Osteocyte (in vitro differentiated cells): ENCODE results near the gene ELAC2. TPM values are rescaled to one million over a fixed set of nuclear protein-coding genes. Genes with fewer than 3 reads are reported as not detected.

Source experiments
- DNase-seq: peaks from one replicate; pipeline ENCODE4 v3.0.0; 2021; ENCODE audit warnings: mixed read lengths; ENCODE audit not compliant: unreplicated experiment; ENCODE audit errors: extremely low spot score
- H3K27ac Mint-ChIP-seq: one replicate; pipeline ENCODE4 v1.8.0; 2021; ENCODE audit warnings: mild to moderate bottlenecking, mixed read lengths; ENCODE audit not compliant: unreplicated experiment
- H3K27me3 Mint-ChIP-seq: one replicate; pipeline ENCODE4 v1.8.0; 2021; ENCODE audit warnings: mixed read lengths; ENCODE audit not compliant: unreplicated experiment
- H3K36me3 Mint-ChIP-seq: one replicate; pipeline ENCODE4 v1.8.0; 2021; ENCODE audit warnings: mixed read lengths; ENCODE audit not compliant: unreplicated experiment
- H3K4me1 Mint-ChIP-seq: one replicate; pipeline ENCODE4 v1.8.0; 2021; ENCODE audit warnings: mixed read lengths; ENCODE audit not compliant: unreplicated experiment
- H3K4me3 Mint-ChIP-seq: one replicate; pipeline ENCODE4 v1.8.0; 2021; ENCODE audit warnings: mild to moderate bottlenecking, moderate library complexity, mixed read lengths; ENCODE audit not compliant: unreplicated experiment
- H3K9me3 Mint-ChIP-seq: one replicate; pipeline ENCODE4 v1.8.0; 2021; ENCODE audit warnings: mixed read lengths; ENCODE audit not compliant: unreplicated experiment
- total RNA-seq: library from RNA; stranded (reverse); gene quantifications from 2 replicates; pipeline ENCODE4 v1.2.1, GENCODE V29; 2021
- TF ChIP-seq, protein P1 (sequence below): fragments of 200-600 bp; sonication (generic); IDR thresholded peaks from 2 replicates; pipeline ENCODE4 v1.5.0; 2021; ENCODE audit warnings: antibody characterized with exemption, mild to moderate bottlenecking, moderate library complexity

The ELAC2 gene
- total RNA-seq, 1 donor from 2014 or later: 51.8 TPM

DNA sequence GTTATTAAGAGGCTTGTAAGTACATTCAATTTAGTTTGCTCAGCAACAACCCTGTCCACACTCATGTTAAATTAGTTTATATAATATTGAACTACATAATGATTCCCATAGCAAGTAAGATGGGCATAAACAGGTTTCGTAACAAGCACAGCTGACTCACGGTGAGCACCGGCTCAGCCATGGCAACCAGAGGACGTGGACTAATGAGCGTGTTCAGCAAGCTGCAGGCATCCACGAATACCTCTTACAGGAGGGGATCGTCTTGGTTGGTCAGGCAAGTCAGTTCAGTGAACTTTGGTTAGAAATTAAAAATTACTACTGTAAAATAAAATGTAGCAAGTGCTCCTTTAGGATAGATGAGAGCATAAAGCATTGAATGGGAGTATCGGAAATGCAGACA lies 58.4 kb downstream of the ELAC2 start:
- Mint-ChIP-seq H3K36me3 (peaks cover 12% of the 10 kb centered on the region), H3K27me3 (no peaks in the 10 kb centered on the region), H3K4me1 (no peaks in the 10 kb centered on the region), H3K9me3 (peaks cover 17% of the 10 kb centered on the region), H3K4me3 (no peak overlapping the region), H3K27ac (no peak overlapping the region)
- TF ChIP-seq, protein P1, sequence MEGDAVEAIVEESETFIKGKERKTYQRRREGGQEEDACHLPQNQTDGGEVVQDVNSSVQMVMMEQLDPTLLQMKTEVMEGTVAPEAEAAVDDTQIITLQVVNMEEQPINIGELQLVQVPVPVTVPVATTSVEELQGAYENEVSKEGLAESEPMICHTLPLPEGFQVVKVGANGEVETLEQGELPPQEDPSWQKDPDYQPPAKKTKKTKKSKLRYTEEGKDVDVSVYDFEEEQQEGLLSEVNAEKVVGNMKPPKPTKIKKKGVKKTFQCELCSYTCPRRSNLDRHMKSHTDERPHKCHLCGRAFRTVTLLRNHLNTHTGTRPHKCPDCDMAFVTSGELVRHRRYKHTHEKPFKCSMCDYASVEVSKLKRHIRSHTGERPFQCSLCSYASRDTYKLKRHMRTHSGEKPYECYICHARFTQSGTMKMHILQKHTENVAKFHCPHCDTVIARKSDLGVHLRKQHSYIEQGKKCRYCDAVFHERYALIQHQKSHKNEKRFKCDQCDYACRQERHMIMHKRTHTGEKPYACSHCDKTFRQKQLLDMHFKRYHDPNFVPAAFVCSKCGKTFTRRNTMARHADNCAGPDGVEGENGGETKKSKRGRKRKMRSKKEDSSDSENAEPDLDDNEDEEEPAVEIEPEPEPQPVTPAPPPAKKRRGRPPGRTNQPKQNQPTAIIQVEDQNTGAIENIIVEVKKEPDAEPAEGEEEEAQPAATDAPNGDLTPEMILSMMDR: no peak
- no peak for DNase-seq

DNA sequence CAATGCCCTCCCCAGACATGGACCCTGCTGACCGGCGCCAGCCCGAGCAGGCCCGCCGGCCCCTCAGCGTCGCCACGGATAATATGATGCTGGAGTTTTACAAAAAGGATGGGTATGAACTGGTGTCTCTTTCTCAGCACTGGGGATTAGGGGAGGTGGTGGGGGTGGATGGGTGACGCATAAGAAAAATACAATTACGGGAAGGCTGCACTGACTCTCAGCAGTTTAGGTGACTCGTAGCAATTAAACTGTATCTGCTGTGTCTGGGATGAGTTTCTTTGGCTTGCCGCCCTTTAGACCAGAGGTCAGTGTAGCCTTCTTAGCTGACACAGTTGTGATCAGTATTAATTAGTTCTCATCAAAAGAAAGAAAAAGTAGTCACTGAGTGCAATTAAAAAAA lies 59.0 kb downstream of the ELAC2 start:
- TF ChIP-seq, protein P1: no peak
- Mint-ChIP-seq H3K4me3 (no peak overlapping the region), H3K27me3 (no peaks in the 10 kb centered on the region), H3K4me1 (no peaks in the 10 kb centered on the region), H3K36me3 (peaks cover 12% of the 10 kb centered on the region), H3K27ac (no peak overlapping the region), H3K9me3 (peaks cover 17% of the 10 kb centered on the region)
- DNase-seq: no peak

DNA sequence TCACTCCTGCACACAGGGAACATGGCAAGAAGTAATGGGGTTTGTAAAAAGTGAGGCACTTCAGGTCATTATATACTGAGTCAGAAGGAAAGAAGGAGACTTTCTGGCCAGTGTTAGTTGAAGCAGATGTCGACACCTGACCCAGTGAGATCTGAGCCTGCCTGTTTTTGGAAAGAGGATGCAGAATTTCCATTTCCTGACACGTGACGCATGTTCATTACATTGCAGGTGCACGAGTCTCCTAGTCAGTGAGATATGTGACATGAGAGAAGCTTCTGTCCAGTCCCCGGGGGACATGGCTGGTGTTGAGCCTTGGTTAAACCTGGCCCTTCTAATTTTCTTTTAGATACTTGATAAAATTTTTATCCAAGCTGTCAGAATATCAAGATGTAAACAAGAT lies 62.3 kb downstream of the ELAC2 start:
- peaks cover 13% of the 10 kb centered on the region for H3K36me3 Mint-ChIP-seq
- H3K9me3 Mint-ChIP-seq: peaks cover 17% of the 10 kb centered on the region
- TF ChIP-seq, protein P1: no peak
- no peak overlapping the region for H3K4me3 Mint-ChIP-seq
- H3K27me3 Mint-ChIP-seq: no peaks in the 10 kb centered on the region
- H3K4me1 Mint-ChIP-seq: no peaks in the 10 kb centered on the region
- H3K27ac Mint-ChIP-seq: no peak overlapping the region
- DNase-seq: no peak

DNA sequence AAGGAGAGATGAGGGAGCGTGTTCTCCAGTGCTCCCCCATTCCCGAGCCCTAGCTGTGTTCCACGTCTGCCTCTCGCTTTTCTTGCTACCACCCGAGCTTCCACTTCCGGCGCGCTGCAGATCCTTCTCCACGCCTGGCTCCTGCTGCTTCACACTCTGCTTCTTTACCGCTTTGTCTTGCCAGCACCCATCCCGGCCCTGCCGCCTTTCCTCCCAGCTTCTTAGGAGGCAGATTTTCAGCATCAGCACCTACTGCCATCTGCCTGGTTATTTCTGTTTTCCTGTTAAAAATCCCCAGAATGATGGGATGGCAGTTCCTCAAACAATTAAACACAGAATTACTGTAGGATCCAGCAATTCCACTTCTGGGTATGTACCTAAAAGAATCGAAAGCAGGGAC lies 64.7 kb downstream of the ELAC2 start:
- TF ChIP-seq, protein P1: no peak
- peaks cover 13% of the 10 kb centered on the region for H3K36me3 Mint-ChIP-seq
- H3K27ac Mint-ChIP-seq: no peak overlapping the region
- peaks cover 17% of the 10 kb centered on the region for H3K9me3 Mint-ChIP-seq
- no peaks in the 10 kb centered on the region for H3K27me3 Mint-ChIP-seq
- H3K4me3 Mint-ChIP-seq: no peak overlapping the region
- no peak for DNase-seq
- H3K4me1 Mint-ChIP-seq: no peaks in the 10 kb centered on the region

DNA sequence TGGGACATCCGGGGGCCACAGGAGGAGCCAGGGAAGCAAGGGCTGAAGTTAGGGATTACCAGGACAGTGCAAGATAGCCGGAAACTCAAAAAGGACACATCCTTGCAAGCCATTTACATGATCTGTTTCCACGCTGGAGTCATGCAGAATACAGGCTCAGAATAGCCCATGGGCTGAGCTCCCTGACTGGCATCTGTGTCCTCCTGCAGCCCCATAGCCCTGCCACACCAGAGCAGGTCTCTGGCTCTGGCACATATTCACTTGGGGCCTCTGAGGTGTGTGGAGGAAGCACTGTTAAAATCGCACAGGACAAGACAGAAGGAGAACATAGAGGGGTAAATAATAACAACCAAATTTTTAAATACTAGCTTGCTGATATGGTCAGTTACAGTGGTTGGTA lies 65.8 kb downstream of the ELAC2 start:
- H3K4me1 Mint-ChIP-seq: no peaks in the 10 kb centered on the region
- no peak overlapping the region for H3K27ac Mint-ChIP-seq
- DNase-seq: no peak
- peaks cover 11% of the 10 kb centered on the region for H3K9me3 Mint-ChIP-seq
- TF ChIP-seq, protein P1: no peak
- peaks cover 8% of the 10 kb centered on the region for H3K36me3 Mint-ChIP-seq
- no peak overlapping the region for H3K4me3 Mint-ChIP-seq
- H3K27me3 Mint-ChIP-seq: no peaks in the 10 kb centered on the region
